GM21360 (cell line): ENCODE data around the gene ZNF772.
"Not testable (repeated sequence)": the region's sequence is repeated elsewhere in the genome, so short reads cannot be mapped to it uniquely, and the experiment has no call there.

Experiments used
- ATAC-seq: cut with Tn5 transposase; IDR thresholded peaks from one replicate; pipeline ENCODE4 v1.9.1; 2021; ENCODE audit warnings: mild to moderate bottlenecking, moderate library complexity; ENCODE audit not compliant: unreplicated experiment

Gene ZNF772

DNA sequence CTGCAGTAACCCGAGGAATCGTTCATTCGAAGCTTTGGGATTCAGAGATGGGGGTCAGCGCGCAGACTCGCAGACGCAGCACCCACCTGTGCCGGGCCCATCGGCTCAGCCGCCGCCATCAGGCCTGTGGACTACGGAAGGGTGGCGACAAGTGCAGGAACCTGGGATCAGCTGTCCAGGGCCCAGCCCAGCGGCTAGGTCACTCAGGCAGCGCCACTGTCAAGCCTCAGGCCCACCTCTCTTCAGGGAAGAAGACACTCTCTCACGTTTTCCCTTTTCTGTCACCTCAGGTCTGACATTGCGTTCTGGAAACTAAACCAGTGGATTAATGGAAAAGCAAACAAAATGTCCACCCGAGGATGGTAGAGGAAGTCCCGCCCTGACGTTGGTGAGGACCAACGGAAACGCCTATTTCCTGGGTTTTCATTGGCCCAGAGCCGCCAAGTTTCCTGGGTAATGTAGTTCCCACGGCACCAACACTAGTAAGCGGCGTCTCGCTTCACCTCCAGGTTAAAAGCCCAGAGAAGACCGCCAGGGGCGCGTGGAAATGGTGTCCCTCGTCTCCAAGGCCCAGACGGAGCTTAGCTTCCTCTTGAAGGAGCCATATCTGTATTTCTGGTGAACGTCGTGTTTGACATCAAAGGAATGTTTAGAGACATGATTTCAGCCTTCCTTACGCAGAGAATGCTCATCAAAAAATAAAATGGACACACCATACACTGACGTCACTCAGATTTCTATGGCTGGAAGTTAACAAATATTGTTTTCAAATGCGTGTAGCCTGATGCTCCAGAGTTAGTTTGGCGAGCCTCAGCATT lies at the start of gene ZNF772:
Gene ZNF772 (minus strand): TSS at position 376 of the 818 bp plus-strand sequence. CDS start 257 bp downstream, at position 119.
- ATAC-seq = peak; percentile 93

DNA sequence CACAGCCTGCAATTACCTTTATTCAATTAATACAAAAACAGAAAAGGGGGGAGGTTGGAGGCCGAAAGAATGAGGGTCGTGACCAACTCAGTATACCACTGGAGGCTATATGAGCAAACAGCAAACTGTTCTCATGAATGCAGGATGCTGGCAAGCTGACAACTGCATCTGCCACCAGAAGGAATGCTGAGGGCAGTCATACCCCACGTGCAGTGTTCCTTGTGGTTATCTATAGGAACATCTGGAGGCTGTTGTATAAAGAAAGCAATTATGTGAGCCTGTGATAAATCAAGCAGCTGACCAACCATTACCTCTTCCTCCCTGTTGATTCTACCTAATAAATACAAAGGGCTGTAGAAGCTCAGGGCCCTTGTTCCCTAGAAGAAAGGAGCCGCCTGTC lies 40.7 kb upstream of the ZNF772 start:
- ATAC-seq = not testable (repeated sequence)

DNA sequence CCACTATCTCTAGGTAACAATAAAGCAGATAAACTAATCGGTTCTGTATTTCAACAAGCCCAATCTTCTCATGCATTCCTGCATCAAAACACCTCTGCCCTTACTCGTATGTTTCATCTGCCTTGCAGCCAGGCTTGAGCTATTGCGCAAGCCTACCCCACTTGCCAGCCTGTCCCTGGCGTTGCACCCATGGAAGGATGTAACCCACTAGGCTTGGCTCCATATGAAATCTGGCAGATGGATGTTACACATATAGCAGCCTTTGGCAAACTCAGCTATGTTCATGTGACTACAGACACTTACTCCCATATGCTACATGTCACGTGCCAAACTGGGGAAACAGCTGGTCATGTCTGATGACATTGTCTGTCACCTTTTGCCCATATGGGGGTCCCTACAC lies 37.9 kb upstream of the ZNF772 start:
- no peak for ATAC-seq

DNA sequence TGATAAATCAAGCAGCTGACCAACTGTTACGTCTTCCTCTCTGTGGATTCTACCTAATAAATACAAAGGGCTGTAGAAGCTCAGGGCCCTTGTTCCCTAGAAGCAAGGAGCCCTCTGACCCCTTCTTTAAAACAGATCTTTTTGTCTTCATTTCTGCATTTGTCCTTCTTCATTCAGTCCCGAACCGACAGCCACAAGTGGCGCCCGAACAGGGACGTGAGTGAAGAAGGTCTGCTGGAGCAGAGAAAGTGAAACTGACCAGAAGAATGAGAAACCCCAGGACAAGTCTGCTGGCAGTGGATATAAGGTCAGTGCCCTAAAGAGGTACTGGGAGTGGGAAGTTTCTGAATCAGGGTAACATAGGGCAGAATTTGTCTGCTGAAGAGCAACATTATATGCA lies 35.5 kb upstream of the ZNF772 start:
- ATAC-seq = no peak

DNA sequence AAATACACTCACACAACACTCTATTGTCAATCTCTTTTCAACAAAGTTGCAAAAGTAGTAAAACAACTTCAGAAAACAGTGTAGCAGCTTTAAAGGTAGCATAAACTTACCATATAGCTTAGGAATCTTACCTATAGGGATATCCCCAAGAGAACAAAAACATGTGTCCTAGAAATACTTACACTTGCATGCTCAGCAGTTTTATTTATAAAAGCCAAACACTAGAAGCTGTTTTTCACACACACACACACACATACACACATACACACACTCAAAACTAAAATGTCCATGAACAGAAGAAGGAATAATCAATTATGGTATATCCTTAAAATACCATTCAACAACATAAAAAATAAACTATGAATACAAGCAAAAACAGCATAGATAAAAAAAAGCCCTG lies 34.1 kb upstream of the ZNF772 start:
- no peak for ATAC-seq

DNA sequence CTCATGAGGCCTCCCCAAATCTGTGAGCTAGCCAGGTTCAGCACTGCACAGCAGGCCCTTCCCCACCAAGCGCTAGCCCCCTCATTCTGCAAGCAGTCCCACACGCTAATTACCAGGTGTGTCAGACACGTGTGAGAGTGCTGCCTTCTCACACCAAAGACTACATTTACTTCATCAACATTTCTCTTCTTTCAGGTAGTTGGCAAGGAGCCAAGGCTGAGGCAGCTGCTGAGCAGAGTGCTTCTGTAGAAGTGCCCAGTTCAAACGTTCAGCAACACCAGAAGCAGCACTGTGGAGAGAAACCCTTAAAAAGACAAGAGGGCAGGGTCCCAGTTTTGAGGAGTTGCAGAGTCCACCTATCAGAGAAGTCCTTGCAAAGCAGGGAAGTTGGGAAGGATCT lies 28.8 kb upstream of the ZNF772 start:
- ATAC-seq = no peak

DNA sequence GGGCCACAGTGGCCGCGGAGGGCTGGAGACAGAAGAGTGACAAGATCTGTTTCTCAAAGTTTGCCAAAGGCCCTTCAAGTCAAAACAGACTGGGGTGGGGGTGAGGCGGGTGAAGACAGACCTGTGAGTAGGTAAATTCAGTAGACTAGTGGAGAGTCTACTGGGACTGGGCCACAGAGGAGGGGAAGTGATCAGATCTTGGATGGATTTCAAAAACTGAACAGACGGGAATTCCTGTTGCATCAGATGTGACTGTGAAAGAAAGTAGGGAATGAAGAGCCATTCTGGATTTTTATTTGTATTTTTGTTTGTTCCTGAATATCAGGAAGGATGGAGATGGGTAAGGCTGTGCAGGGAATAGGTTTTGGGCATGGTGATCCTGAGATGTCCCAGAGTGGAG lies 23.0 kb upstream of the ZNF772 start:
- ATAC-seq = not testable (repeated sequence)

DNA sequence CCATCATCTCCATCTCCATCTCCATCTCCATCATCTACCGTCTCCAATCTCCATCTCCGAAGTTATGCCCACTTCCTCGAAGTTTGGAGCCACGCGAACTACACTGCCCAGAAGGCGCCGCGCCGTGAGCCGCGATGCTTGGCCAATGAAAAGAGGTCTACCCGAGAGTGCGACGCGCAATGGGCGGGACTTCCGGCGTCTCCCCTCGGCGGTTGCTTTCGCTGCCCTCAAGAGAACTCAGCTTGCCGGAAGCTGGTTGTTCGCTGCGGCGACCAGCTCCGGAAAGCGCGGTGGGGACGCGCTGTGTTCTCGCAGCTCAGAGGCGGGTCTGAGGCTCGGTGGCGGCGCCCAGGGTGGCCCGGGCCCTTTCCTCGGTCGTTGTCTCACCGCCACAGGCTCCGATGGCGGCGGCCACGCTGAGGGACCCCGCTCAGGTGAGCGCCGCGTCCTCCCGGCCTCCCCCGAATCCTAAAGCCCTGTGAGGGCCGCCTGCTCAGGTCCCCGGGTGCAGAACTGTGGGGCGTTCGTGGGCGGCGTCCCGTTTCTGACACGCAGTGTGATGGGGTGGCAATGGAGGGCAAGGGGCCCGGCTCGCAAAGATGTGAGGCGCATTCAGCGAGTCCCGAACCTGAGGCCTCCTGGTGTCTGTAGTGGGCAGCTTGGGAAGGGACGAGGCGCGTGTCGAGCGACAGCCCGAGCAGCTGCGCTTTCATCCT lies 22.5 kb upstream of the ZNF772 start, which contains the start of gene ZNF773:
Gene ZNF773 (plus strand): TSS at position 259 of the 716 bp plus-strand sequence. CDS start 143 bp downstream, at position 402.
- peak; percentile 93 for ATAC-seq

DNA sequence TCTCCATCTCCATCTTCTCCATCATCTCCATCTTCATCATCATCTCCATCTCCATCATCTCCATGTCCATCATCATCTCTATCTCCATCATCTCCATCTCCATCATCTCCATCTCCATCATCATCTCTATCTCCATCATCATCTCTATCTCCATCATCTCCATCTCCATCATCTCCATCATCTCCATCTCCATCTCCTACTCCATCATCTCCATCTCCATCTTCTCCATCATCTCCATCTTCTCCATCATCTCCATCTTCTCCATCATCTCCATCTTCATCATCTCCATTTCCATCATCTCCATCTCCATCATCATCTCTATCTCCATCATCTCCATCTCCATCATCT lies 21.9 kb upstream of the ZNF772 start:
- ATAC-seq = not testable (repeated sequence)

DNA sequence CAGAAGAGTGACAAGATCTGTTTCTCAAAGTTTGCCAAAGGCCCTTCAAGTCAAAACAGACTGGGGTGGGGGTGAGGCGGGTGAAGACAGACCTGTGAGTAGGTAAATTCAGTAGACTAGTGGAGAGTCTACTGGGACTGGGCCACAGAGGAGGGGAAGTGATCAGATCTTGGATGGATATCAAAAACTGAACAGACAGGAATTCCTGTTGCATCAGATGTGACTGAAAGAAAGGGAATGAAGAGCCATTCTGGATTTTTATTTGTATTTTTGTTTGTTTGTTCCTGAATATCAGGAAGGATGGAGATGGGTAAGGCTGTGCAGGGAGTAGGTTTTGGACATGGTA lies 10.9 kb upstream of the ZNF772 start:
- not testable (repeated sequence) for ATAC-seq

DNA sequence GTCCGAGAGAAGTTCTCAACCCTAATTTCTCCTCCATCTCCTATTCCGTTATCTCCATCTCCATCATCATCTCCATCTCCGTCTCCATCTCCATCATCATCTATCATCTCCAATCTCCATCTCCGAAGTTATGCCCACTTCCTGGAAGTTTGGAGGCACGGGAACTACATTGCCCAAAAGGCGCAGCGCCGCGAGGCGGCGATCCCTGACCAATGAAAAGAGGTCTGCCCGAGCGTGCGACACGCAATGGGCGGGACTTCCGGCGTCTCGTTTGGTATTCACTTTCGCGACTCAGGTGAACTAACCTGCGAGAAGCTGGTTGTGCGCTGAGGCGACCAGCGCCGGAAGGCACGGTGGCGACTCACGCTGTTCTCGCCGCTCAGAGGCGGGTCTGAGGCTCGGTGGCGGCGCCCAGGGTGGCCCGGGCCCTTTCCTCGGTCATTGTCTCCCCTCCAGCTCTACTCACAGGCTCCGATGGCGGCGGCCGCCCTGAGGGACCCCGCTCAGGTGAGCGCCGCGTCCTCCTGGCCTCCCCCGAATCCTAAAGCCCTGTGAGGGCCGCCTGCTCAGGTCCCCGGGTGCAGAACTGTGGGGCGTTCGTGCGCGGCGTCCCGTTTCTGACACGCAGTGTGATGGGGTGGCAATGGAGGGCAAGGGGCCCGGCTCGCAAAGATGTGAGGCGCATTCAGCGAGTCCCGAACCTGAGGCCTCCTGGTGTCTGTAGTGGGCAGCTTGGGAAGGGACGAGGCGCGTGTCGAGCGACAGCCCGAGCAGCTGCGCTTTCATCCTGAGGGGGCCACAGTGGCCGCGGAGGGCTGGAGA lies 10.3 kb upstream of the ZNF772 start, which contains the start of gene ZNF419:
Gene ZNF419 (plus strand): TSS at position 274 of the 822 bp plus-strand sequence. CDS start 201 bp downstream, at position 475.
- peak; percentile 92 for ATAC-seq

DNA sequence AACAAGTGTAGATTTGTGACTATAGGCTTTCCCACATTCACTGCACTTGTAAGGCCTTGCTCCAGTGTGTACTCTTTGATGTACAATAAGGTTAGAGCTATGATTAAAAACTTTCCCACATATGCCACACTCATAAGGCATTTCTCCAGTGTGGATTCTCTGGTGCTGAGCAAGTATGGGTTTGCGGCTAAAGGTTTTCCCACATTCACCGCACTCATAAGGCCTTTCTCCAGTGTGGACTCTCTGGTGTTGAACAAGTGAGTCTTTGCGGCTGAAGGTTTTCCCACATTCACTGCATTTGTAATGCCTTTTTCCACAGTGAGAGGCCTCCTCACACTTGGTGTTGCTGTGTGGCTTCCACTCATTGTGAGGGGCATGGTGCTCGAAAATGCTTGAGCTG lies 3.7 kb downstream of the ZNF772 start:
- ATAC-seq = no peak

DNA sequence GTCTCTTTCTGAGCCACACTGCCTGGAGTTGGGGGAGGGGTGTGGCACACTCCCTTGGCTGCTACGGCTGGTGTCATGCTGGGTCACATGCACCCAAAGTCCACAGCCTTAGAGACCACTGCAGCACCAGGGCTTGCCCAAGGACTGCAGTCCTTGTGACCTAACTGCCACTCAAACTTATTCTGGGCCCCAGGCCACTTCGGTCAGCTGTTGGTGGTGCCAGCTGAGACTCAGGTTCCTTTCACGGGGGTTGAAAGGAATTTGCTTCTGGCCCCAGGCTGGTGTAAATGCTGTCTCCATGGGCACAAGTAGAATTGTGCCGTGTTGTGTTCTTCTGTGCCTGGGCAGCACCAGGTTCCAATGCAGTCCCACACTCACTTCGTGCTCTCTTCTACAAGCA lies 10.9 kb downstream of the ZNF772 start:
- ATAC-seq = no peak

DNA sequence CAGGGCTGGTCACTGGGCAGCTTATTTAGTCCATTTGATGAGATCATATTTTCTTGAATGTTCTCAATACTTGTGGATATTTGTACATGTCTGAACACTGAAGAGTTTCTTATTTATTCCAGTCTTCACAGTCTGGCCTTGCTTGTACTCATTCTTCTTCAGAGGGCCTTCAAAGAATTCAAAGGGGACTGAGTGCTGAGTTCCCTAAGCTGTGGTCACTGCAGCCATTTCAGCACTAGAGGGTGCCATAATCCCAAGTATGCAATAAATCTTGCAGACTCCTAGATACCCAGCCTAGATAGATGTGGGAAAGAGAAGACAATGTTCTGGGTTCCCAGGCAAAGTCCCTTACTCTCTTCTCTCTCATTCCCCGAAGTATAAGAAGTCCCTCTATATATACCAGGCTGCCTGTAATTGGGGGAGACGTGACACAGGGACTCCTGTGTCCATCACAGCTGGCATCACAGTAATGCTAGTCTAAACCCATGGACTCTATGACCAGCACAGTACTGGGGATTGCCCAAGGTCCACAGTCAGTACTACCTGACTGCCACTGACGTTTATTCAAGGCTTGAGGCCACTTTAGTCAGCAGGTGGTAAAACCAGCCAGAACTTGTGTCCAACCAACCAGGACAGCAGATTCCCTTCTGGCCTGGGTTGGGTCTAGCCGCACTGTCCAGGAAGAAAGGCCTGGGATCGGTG lies 11.5 kb downstream of the ZNF772 start:
- no peak for ATAC-seq

DNA sequence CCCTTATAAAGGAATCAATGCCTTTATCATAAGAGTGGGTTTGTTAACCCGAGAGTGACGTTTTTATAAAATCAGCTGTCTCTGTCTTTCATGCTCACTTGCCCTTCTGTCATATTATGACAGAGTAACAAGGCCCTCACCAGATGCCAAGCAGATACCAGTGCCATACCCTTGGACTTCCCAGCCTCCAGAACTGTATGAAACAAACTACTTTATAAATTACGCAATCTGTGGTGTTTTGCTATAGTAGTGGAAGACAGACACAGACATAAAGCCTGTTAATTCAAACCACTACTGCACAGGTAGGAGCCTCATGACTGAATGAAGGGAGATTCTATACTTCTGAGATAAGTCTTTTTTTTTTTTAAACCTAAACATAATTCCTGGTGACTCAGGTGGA lies 25.1 kb downstream of the ZNF772 start:
- ATAC-seq = no peak

DNA sequence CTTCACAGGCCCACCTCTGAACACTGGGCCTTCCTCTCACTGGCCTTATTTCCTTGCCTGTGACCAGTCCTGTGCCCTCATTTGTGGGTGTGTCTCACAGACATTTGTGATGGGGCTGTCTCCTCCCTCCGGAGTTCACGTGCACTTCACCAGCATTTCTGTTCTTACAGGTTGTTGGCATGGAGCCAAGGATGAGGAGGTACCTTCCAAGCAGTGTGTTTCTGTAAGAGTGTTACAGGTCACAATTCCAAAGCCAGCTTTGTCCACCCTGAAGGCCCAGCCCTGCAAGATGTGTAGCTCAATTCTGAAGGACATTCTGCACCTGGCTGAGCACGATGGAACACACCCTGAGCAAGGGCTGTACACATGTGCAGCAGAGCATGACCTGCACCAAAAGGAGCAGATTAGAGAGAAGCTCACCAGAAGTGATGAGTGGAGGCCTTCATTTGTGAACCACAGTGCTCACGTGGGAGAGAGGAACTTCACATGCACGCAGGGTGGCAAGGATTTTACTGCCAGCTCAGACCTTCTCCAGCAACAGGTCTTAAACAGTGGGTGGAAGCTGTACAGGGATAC lies 34.2 kb downstream of the ZNF772 start:
- no peak for ATAC-seq

DNA sequence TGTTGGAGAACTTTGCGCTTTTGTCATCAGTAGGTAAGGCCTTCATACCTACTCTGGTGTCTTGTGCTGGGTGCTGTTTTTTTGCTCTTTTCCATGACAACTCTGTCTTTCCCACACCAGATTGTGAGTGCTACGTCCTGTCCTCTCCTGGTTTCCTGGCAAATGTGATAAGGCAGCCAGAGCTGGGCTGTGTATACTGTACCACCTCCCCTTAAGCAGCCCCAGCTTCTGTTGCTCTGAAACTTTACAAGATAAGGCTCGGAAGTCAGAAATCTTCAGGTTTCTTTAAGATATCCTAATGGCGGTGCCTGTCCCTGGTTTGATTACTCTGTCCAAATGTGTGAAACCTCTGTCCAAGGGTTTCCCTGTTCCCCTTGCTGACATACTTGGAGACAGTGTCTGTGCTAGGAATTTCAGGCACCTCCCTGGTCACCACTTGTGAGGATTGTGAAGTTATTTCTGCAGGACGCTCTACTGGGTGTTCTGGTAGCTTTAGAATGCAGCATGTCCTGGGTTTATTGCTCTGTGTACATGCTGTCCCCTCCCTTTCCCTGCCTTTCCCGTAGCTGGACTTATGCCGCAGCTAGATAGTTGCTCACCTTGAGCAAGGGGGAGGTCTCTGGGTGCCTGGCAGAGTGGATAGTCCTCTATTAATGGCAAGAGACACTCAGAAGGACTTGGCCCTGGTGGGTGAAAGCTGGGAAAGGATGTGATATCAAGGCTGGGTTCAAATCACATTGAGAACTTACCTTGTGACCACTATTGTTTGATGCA lies 35.2 kb downstream of the ZNF772 start:
- no peak for ATAC-seq

DNA sequence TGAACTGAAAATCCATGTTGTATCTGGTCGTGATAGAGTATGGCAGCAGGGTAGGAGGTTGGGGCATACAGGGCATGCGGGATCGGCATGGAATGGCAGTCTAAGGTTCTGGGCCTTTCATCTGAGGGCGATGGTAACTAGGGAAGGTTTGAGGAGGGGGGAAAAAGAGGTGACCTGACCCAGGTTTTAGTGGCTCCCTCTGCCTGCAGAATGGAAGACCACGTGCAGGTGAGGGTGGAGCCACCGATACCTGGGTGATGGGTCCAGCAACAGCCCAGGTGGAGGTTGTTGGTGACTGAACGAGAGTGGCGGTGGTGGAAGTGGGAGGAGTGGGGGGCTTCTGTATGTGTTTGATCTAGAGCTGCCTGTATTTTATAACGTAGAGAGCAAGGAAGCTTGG lies 38.4 kb downstream of the ZNF772 start:
- no peak for ATAC-seq

DNA sequence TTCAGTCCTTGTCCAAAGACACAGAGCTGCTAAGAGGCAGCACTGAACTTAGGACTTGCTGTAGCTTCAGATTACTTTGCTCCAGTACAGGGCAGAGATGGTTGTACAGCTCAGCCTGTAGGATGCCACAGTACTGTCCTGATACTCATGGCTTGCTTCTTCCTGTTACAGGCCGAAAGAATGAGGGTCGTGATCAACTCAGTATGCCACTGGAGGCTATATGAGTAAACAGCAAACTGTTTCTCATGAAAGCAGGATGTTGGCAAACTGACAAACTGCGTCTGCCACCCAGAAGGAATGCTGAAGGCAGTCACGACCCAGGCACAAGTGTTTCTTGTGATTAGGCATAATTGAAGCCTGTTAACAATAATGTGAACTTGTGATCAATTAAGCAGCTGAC lies 39.4 kb downstream of the ZNF772 start:
- ATAC-seq = no peak

DNA sequence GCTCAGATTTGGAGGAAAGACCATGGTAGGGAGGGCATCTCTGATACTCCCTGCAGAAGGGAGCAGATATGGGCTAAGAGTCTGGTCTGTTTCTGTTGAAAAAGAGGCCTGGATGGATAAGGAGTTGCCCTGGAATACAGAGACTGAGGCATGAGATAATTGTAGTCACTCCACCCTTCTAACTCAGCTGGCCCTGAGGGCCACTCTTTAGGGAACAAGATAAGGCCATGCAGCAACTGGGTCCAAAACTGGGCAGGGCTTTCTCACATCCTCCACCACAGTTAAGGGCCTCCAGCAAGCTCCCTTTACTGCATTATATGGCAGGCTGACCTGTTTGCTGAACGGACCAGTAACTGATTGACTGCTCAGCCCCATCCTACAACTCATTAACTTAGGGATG lies 40.9 kb downstream of the ZNF772 start:
- no peak for ATAC-seq
